ENCODE measurements around the gene TENT5C.

The TENT5C gene

GRCh38 chr1:117592155-117592554, 13.7 kb upstream of the TENT5C start:
- no peak for DNase-seq (ENCODE audit: extremely low read depth, insufficient read length)
- H3K27me3 ChIP-seq (replicated peaks; ENCODE audit: control insufficient read depth, insufficient read depth, low read length): peaks cover 3% of the 10 kb centered on the region
- H3K36me3 ChIP-seq (ENCODE audit: control insufficient read depth, insufficient read depth, low read length): no peaks in the 10 kb centered on the region
- H3K4me3 ChIP-seq (replicated peaks; ENCODE audit: low read depth, low read length): no peak overlapping the region
- TF ChIP-seq CTCF (IDR thresholded peaks at IDR 0.05; ENCODE audit: insufficient read depth, low read length, poor library complexity, severe bottlenecking): no peak

- no peak for DNase-seq (ENCODE audit: extremely low read depth, insufficient read length)
- peak; percentile 13 for TF ChIP-seq CTCF (IDR thresholded peaks at IDR 0.05; ENCODE audit: insufficient read depth, low read length, poor library complexity, severe bottlenecking)
- no peaks in the 10 kb centered on the region for H3K36me3 ChIP-seq (ENCODE audit: control insufficient read depth, insufficient read depth, low read length)
- no peak overlapping the region for H3K4me3 ChIP-seq (replicated peaks; ENCODE audit: low read depth, low read length)
- peaks cover 2% of the 10 kb centered on the region for H3K27me3 ChIP-seq (replicated peaks; ENCODE audit: control insufficient read depth, insufficient read depth, low read length)
These were observed 11.4 kb upstream of the TENT5C start for GRCh38 chr1:117594261-117594990.

GRCh38 chr1:117596023-117596720, 9.7 kb upstream of the TENT5C start:
- TF ChIP-seq CTCF (IDR thresholded peaks at IDR 0.05; ENCODE audit: insufficient read depth, low read length, poor library complexity, severe bottlenecking): no peak
- DNase-seq (ENCODE audit: extremely low read depth, insufficient read length): peak; percentile 23
- no peaks in the 10 kb centered on the region; the same call in none of the 2 replicates for H3K27me3 ChIP-seq (replicated peaks; ENCODE audit: control insufficient read depth, insufficient read depth, low read length)
- no peaks in the 10 kb centered on the region for H3K36me3 ChIP-seq (ENCODE audit: control insufficient read depth, insufficient read depth, low read length)
- no peak overlapping the region for H3K4me3 ChIP-seq (replicated peaks; ENCODE audit: low read depth, low read length)

- TF ChIP-seq CTCF (IDR thresholded peaks at IDR 0.05; ENCODE audit: insufficient read depth, low read length, poor library complexity, severe bottlenecking): no peak
- Histone ChIP-seq H3K36me3 (ENCODE audit: control insufficient read depth, insufficient read depth, low read length) (no peaks in the 10 kb centered on the region), H3K4me3 (replicated peaks; ENCODE audit: low read depth, low read length) (no peak overlapping the region), H3K27me3 (replicated peaks; ENCODE audit: control insufficient read depth, insufficient read depth, low read length) (no peaks in the 10 kb centered on the region; the same call in none of the 2 replicates)
- no peak for DNase-seq (ENCODE audit: extremely low read depth, insufficient read length)
These were observed 7.4 kb upstream of the TENT5C start for GRCh38 chr1:117598489-117598888.

GRCh38 chr1:117599286-117600221, 6.3 kb upstream of the TENT5C start:
- DNase-seq (ENCODE audit: extremely low read depth, insufficient read length): no peak
- no peak overlapping the region for H3K4me3 ChIP-seq (replicated peaks; ENCODE audit: low read depth, low read length)
- H3K27me3 ChIP-seq (replicated peaks; ENCODE audit: control insufficient read depth, insufficient read depth, low read length): no peaks in the 10 kb centered on the region; the same call in none of the 2 replicates
- no peaks in the 10 kb centered on the region for H3K36me3 ChIP-seq (ENCODE audit: control insufficient read depth, insufficient read depth, low read length)
- TF ChIP-seq CTCF (IDR thresholded peaks at IDR 0.05; ENCODE audit: insufficient read depth, low read length, poor library complexity, severe bottlenecking): no peak
